A204.1 (cell line): Measurements from ENCODE around the gene TRAPPC5.

ENCODE experiments used
- FAIRE-seq: peaks from 2 replicates; lab custom pipeline; 2012; peaks lifted over from hg19 to GRCh38; lab: Jason Lieb, UNC

Gene TRAPPC5

DNA sequence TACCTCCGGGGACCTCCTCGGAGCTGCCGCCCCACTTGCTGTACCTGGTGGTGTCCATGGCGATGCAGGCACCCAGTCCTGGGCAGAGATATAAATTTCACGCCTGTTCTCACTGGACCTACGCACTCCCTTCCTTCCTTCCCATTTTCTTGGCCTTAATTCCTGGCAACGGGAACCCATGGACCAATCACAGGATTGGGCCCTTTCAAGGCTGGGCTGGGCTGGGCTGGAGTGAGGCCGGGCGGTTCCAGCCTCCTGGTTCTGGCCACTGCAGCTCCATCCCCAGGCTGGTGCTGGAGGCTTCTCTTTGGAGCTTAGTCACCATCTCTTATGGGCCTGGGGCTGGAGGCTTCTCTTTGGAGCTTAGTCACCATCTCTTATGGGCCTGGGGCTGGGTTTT, 51.4 kb downstream of the TRAPPC5 start, which contains the start of gene CLEC4G:
CLEC4G (minus strand) TSS at position 66 of the 400 bp plus-strand sequence; CDS start at position 58, 8 bp downstream.
- FAIRE-seq = no peak

GRCh38 chr19:7733376-7733775, 52.7 kb downstream of the TRAPPC5 start:
- FAIRE-seq = no peak

GRCh38 chr19:7734220-7735203, 53.9 kb downstream of the TRAPPC5 start:
- FAIRE-seq = no peak

DNA sequence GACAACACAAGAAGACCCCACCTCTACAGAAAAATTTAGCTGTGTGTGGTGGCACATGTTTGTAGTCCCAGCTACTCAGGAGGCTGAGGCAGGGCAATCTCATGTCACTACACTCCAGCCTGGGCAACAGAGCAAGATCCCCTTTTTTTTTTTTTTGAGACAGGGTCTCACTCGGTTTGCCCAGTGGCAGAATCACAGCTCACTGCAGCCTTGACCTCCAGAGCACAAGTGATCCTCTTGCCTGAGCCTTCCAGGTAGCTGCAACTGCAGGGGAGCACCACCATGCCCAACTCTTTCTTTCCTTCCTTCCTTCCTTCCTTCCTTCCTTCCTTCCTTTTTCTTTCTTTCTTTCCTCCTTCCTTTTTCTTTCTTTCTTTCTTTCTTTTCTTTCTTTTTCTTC, 55.5 kb downstream of the TRAPPC5 start:
- no peak for FAIRE-seq

GRCh38 chr19:7737215-7737614, 56.6 kb downstream of the TRAPPC5 start:
- no peak for FAIRE-seq
